HG03097 (cell line): ENCODE results near the gene ZNHIT2.

Experiments
- ATAC-seq: cut with Tn5 transposase; IDR thresholded peaks from one replicate; pipeline ENCODE4 v1.9.1; 2021; ENCODE audit not compliant: unreplicated experiment, low FRiP score

ZNHIT2 gene

GRCh38 chr11:65134952-65135632, 17.6 kb upstream of the ZNHIT2 start:
- ATAC-seq, result peak; percentile 56

- peak; percentile 54 for ATAC-seq
These were observed 16.9 kb upstream of the ZNHIT2 start, which contains the start of gene SYVN1 for GRCh38 chr11:65134240-65134951. Gene SYVN1 (minus strand): TSS chr11:65134519. CDS start chr11:65133601, 918 bp downstream.

- ATAC-seq, result no peak
These were observed 16.2 kb upstream of the ZNHIT2 start for GRCh38 chr11:65133724-65134123.

- no peak for ATAC-seq
These were observed 15.6 kb upstream of the ZNHIT2 start for GRCh38 chr11:65132988-65133700.

GRCh38 chr11:65132238-65132987, 14.9 kb upstream of the ZNHIT2 start:
- no peak for ATAC-seq

- ATAC-seq, result no peak
These were observed 14.4 kb upstream of the ZNHIT2 start for GRCh38 chr11:65131895-65132237.

- no peak for ATAC-seq
These were observed 13.9 kb upstream of the ZNHIT2 start for GRCh38 chr11:65131417-65131776.

- ATAC-seq, result no peak
These were observed 13.3 kb upstream of the ZNHIT2 start for GRCh38 chr11:65130631-65131416.

GRCh38 chr11:65129649-65130441, 12.3 kb upstream of the ZNHIT2 start:
- ATAC-seq, result no peak

- no peak for ATAC-seq
These were observed 11.0 kb upstream of the ZNHIT2 start for GRCh38 chr11:65128182-65129145.

- ATAC-seq, result no peak
These were observed 10.1 kb upstream of the ZNHIT2 start for GRCh38 chr11:65127473-65128181.

- no peak for ATAC-seq
These were observed 9.2 kb upstream of the ZNHIT2 start for GRCh38 chr11:65126624-65127274.

GRCh38 chr11:65125197-65126056, 7.9 kb upstream of the ZNHIT2 start:
- ATAC-seq, result no peak

- no peak for ATAC-seq
These were observed 7.1 kb upstream of the ZNHIT2 start for GRCh38 chr11:65124480-65125196.

GRCh38 chr11:65121865-65122696, 4.6 kb upstream of the ZNHIT2 start, which contains the start of the genes FAU and MRPL49:
Gene FAU (minus strand): TSS chr11:65122134. CDS start chr11:65121813, 321 bp downstream.
Gene MRPL49 (plus strand): TSS chr11:65122321. CDS start chr11:65122347, 26 bp downstream.
- ATAC-seq, result peak; percentile 60
